Measurements from ENCODE around the gene PEX11B. TPM values are rescaled to one million over a fixed set of nuclear protein-coding genes. Genes with fewer than 3 reads are reported as not detected.
A peak's percentile ranks its signal among the peaks of the same experiment; 100 is the strongest.

PEX11B gene
- polyA plus RNA-seq, 3 donors = 12.0 to 38.2 (median 37.9) TPM

GRCh38 chr1:145886816-145887215, 31.7 kb downstream of the PEX11B start:
- Mint-ChIP-seq H3K36me3 (no peaks in the 10 kb centered on the region), H3K27ac (no peak overlapping the region), H3K9me3 (peaks cover 0 to 2% (median 0%) of the 10 kb centered on the region in 7 donors), H3K4me3 (peak overlapping the region in 1 of 2 donors; percentile 57), H3K4me1 (peaks cover 16% of the 10 kb centered on the region), H3K27me3 (ENCODE audit: low read depth in 3 of 3) (peaks cover 13 to 24% (median 16%) of the 10 kb centered on the region in 3 donors)
- Histone ChIP-seq H3K4me1 (ENCODE audit: control insufficient read depth in 1 of 2, insufficient read depth in 2 of 2, low read length in 2 of 2) (peaks cover 8 to 18% of the 10 kb centered on the region in 2 donors), H3K4me2 (replicated peaks; ENCODE audit: extremely low read depth, low read length, poor library complexity, severe bottlenecking) (no peak overlapping the region), H3K4me3 (replicated peaks in 1 of 3; ENCODE audit: low read depth in 2 of 3, low read length in 3 of 3) (no peak overlapping the region), H3K27ac (ENCODE audit: low read depth in 1 of 2, low read length in 2 of 2) (no peak overlapping the region), H3K36me3 (replicated peaks in 1 of 2; ENCODE audit: control insufficient read depth in 1 of 2, insufficient read depth in 2 of 2, low read length in 2 of 2) (no peaks in the 10 kb centered on the region), H3K79me2 (ENCODE audit: insufficient read depth, low read length) (no peaks in the 10 kb centered on the region), H4K20me1 (ENCODE audit: insufficient read depth, low read length) (no peaks in the 10 kb centered on the region), H3K27me3 (ENCODE audit: control insufficient read depth in 2 of 2, insufficient read depth in 2 of 2, low read length in 2 of 2) (peaks cover 5 to 14% of the 10 kb centered on the region in 2 donors), H3K9ac (ENCODE audit: insufficient read depth, low read length, poor library complexity, severe bottlenecking) (no peak overlapping the region), H3K9me3 (replicated peaks in 1 of 2; ENCODE audit: control insufficient read depth in 1 of 2, insufficient read depth in 1 of 2, low read length in 2 of 2) (no peaks in the 10 kb centered on the region), H2AFZ (ENCODE audit: insufficient read depth, low read depth, low read length, poor library complexity, severe bottlenecking) (peak overlapping the region; percentile 93)
- intact Hi-C loops (cut with micrococcal nuclease) = loop anchor here in 1 of 2 donors (5.0 kb wide), 1 partner anchor 40 kb away; the partner anchor contains the start of gene NUDT17
- WGBS (ENCODE audit: insufficient coverage) = 100% methylated on average over 1 of the region's 8 CpGs
- TF ChIP-seq, protein P1, sequence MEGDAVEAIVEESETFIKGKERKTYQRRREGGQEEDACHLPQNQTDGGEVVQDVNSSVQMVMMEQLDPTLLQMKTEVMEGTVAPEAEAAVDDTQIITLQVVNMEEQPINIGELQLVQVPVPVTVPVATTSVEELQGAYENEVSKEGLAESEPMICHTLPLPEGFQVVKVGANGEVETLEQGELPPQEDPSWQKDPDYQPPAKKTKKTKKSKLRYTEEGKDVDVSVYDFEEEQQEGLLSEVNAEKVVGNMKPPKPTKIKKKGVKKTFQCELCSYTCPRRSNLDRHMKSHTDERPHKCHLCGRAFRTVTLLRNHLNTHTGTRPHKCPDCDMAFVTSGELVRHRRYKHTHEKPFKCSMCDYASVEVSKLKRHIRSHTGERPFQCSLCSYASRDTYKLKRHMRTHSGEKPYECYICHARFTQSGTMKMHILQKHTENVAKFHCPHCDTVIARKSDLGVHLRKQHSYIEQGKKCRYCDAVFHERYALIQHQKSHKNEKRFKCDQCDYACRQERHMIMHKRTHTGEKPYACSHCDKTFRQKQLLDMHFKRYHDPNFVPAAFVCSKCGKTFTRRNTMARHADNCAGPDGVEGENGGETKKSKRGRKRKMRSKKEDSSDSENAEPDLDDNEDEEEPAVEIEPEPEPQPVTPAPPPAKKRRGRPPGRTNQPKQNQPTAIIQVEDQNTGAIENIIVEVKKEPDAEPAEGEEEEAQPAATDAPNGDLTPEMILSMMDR (IDR thresholded peaks at IDR 0.05) = no peak
- DNase-seq = no peak

- H3K79me2 ChIP-seq (ENCODE audit: insufficient read depth, low read length) = no peaks in the 10 kb centered on the region
- Mint-ChIP-seq H3K4me3 (peak overlapping the region; percentile 89 to 92), H3K27me3 (ENCODE audit: low read depth in 3 of 3) (peaks cover 13 to 24% (median 16%) of the 10 kb centered on the region in 3 donors), H3K4me1 (peaks cover 16% of the 10 kb centered on the region), H3K9me3 (peaks cover 0 to 2% (median 0%) of the 10 kb centered on the region in 7 donors), H3K27ac (peak overlapping the region in 2 of 7 donors; percentile 65 to 89), H3K36me3 (no peaks in the 10 kb centered on the region)
- peaks cover 5 to 14% of the 10 kb centered on the region in 2 donors for H3K27me3 ChIP-seq (ENCODE audit: control insufficient read depth in 2 of 2, insufficient read depth in 2 of 2, low read length in 2 of 2)
- peak overlapping the region; percentile 73 for H3K4me2 ChIP-seq (replicated peaks; ENCODE audit: extremely low read depth, low read length, poor library complexity, severe bottlenecking)
- H3K36me3 ChIP-seq (replicated peaks in 1 of 2; ENCODE audit: control insufficient read depth in 1 of 2, insufficient read depth in 2 of 2, low read length in 2 of 2) = no peaks in the 10 kb centered on the region
- H3K9me3 ChIP-seq (replicated peaks in 1 of 2; ENCODE audit: control insufficient read depth in 1 of 2, insufficient read depth in 1 of 2, low read length in 2 of 2) = no peaks in the 10 kb centered on the region
- no peaks in the 10 kb centered on the region for H4K20me1 ChIP-seq (ENCODE audit: insufficient read depth, low read length)
- H3K4me3 ChIP-seq (replicated peaks in 1 of 3; ENCODE audit: low read depth in 2 of 3, low read length in 3 of 3) = peak overlapping the region; percentile 51 to 95 (median 75)
- H3K9ac ChIP-seq (ENCODE audit: insufficient read depth, low read length, poor library complexity, severe bottlenecking) = no peak overlapping the region
- H2AFZ ChIP-seq (ENCODE audit: insufficient read depth, low read depth, low read length, poor library complexity, severe bottlenecking) = peak overlapping the region; percentile 93
- no peak for DNase-seq
- WGBS (ENCODE audit: insufficient coverage) = 54% methylated on average over 7 of the region's 11 CpGs
- intact Hi-C loops (cut with micrococcal nuclease) = loop anchor here in 1 of 2 donors (5.0 kb wide), 1 partner anchor 39 kb away; the partner anchor contains the start of gene NUDT17
- peaks cover 8 to 18% of the 10 kb centered on the region in 2 donors for H3K4me1 ChIP-seq (ENCODE audit: control insufficient read depth in 1 of 2, insufficient read depth in 2 of 2, low read length in 2 of 2)
- H3K27ac ChIP-seq (ENCODE audit: low read depth in 1 of 2, low read length in 2 of 2) = no peak overlapping the region
- TF ChIP-seq, protein P1 (IDR thresholded peaks at IDR 0.05) = no peak
Measured at GRCh38 chr1:145886390-145886789, 32.1 kb downstream of the PEX11B start.

All from CD14-positive monocyte (primary cell).